GM12892 (cell line): Measurements from ENCODE around the gene NEUROD4.

ENCODE experiments used
- POLR2A ChIP-seq: IDR thresholded peaks from 2 replicates; pipeline ENCODE4 v1.6.1; 2011; ENCODE audit warnings: low read depth, low read length, control low read depth
- POLR2AphosphoS5 ChIP-seq: IDR thresholded peaks from 2 replicates; pipeline ENCODE4 v1.6.1; 2011; ENCODE audit warnings: low read depth, low read length, control low read depth
- TAF1 ChIP-seq: IDR thresholded peaks from 2 replicates; pipeline ENCODE4 v1.6.1; 2011; ENCODE audit warnings: low read depth, mild to moderate bottlenecking, control low read depth, low read length, borderline replicate concordance

GRCh38 chr12:55058082-55058481 is 38.3 kb downstream of the NEUROD4 start:
- TF ChIP-seq POLR2A (no peak), POLR2AphosphoS5 (no peak), TAF1 (no peak)
